Neuronal stem cell (in vitro differentiated cells): Measurements from ENCODE around the gene SRGAP3.

Experiments used
- DNase-seq: peaks from one replicate; pipeline ENCODE4 v3.0.0-alpha.2; 2013; ENCODE audit warnings: low spot score
- H2AFZ ChIP-seq: one replicate; pipeline ENCODE4 v1.6.1; 2013; ENCODE audit warnings: mild to moderate bottlenecking, low read length, inconsistent platforms
- H2AK5ac ChIP-seq: 2 replicates; pipeline ENCODE4 v1.6.1; 2013; ENCODE audit warnings: low read depth, mild to moderate bottlenecking, inconsistent platforms, low read length, moderate library complexity, mixed read lengths
- H2BK120ac ChIP-seq: 2 replicates; pipeline ENCODE4 v1.6.1; 2013; ENCODE audit warnings: low read depth, mild to moderate bottlenecking, inconsistent platforms, low read length, moderate library complexity, mixed read lengths
- H2BK12ac ChIP-seq: one replicate; pipeline ENCODE4 v1.6.1; 2013; ENCODE audit warnings: low read length, inconsistent platforms
- H2BK15ac ChIP-seq: 2 replicates; pipeline ENCODE4 v1.6.1; 2013; ENCODE audit warnings: mild to moderate bottlenecking, low read length, inconsistent platforms, mixed read lengths
- H2BK5ac ChIP-seq: one replicate; pipeline ENCODE4 v1.6.1; 2013; ENCODE audit warnings: inconsistent platforms, mild to moderate bottlenecking, low read length, moderate library complexity
- H3K14ac ChIP-seq: one replicate; pipeline ENCODE4 v1.6.1; 2013; ENCODE audit warnings: low read length, inconsistent platforms
- H3K18ac ChIP-seq: 2 replicates; pipeline ENCODE4 v1.6.1; 2013; ENCODE audit warnings: low read length, inconsistent platforms
- H3K23ac ChIP-seq: 2 replicates; pipeline ENCODE4 v1.6.1; 2013; ENCODE audit warnings: low read depth, mild to moderate bottlenecking, mixed read lengths, low read length, inconsistent platforms; ENCODE audit not compliant: poor library complexity
- H3K27ac ChIP-seq: replicated peaks from 3 replicates; pipeline ENCODE4 v1.5.1; 2013; ENCODE audit warnings: low read length, inconsistent platforms
- H3K27me3 ChIP-seq, 3 experiments: 2 replicates each; pipeline ENCODE4 v1.6.1; 2013; ENCODE audit warnings: low read length in 3 of 3, mild to moderate bottlenecking in 2 of 3, inconsistent platforms in 1 of 3, low read depth in 1 of 3, mixed read lengths in 1 of 3, moderate library complexity in 1 of 3; ENCODE audit not compliant: control insufficient read depth in 3 of 3, insufficient read depth in 3 of 3
- H3K36me3 ChIP-seq, 2 donors: replicated peaks in 1 of 2; 2 replicates each; pipeline ENCODE4 v1.6.1; 2013; ENCODE audit warnings: low read length in 2 of 2; ENCODE audit not compliant: control insufficient read depth in 2 of 2, insufficient read depth in 2 of 2
- H3K4ac ChIP-seq: 2 replicates; pipeline ENCODE4 v1.6.1; 2013; ENCODE audit warnings: inconsistent platforms, mild to moderate bottlenecking, low read length, moderate library complexity
- H3K4me1 ChIP-seq, 2 donors: 1 replicate in 1 of 2; 2 replicates in 1 of 2; pipeline ENCODE4 v1.6.1; 2013; ENCODE audit warnings: low read length in 2 of 2, low read depth in 1 of 2; ENCODE audit not compliant: control insufficient read depth in 2 of 2, insufficient read depth in 1 of 2
- H3K4me2 ChIP-seq: one replicate; pipeline ENCODE4 v1.6.1; 2013; ENCODE audit warnings: mild to moderate bottlenecking, low read length, inconsistent platforms; ENCODE audit not compliant: insufficient read depth, poor library complexity, severe bottlenecking
- H3K4me3 ChIP-seq, 2 donors: 2 replicates each; pipeline ENCODE4 v1.5.1; 2013; ENCODE audit warnings: low read length in 2 of 2, mild to moderate bottlenecking in 2 of 2, inconsistent platforms in 1 of 2, moderate library complexity in 1 of 2
- H3K79me1 ChIP-seq: one replicate; pipeline ENCODE4 v1.6.1; 2013; ENCODE audit warnings: low read depth, mild to moderate bottlenecking, inconsistent platforms, low read length, moderate library complexity
- H3K9ac ChIP-seq: one replicate; pipeline ENCODE4 v1.6.1; 2013; ENCODE audit warnings: mild to moderate bottlenecking, low read depth, low read length, inconsistent platforms; ENCODE audit not compliant: poor library complexity
- H3K9me3 ChIP-seq, 2 donors: replicated peaks in 1 of 2; 2 replicates each; pipeline versions ENCODE3 to v1.6.1; 2013; ENCODE audit warnings: low read length in 2 of 2, mild to moderate bottlenecking in 2 of 2, inconsistent platforms in 1 of 2, low read depth in 1 of 2, mixed read lengths in 1 of 2, moderate library complexity in 1 of 2; ENCODE audit not compliant: control insufficient read depth in 2 of 2, insufficient read depth in 1 of 2
- H4K8ac ChIP-seq: one replicate; pipeline ENCODE4 v1.6.1; 2013; ENCODE audit warnings: low read depth, mild to moderate bottlenecking, inconsistent platforms, low read length, moderate library complexity
- H4K91ac ChIP-seq: one replicate; pipeline ENCODE4 v1.6.1; 2013; ENCODE audit warnings: low read length, low read depth, mild to moderate bottlenecking, inconsistent platforms; ENCODE audit not compliant: poor library complexity
- WGBS, 2 donors: extraction: QIAGEN DNeasy Blood & Tissue Kit; methylation state at CpG; one replicate each; pipeline ENCODE4 v1.1.7; 2013; ENCODE audit warnings: missing lambda C conversion rate in 2 of 2, mixed read lengths in 1 of 2; ENCODE audit not compliant: insufficient read length in 2 of 2, insufficient replicate concordance in 1 of 2; ENCODE audit errors: extremely low coverage in 2 of 2; 5-methylcytosine and 5-hydroxymethylcytosine counted together

The SRGAP3 gene

DNA sequence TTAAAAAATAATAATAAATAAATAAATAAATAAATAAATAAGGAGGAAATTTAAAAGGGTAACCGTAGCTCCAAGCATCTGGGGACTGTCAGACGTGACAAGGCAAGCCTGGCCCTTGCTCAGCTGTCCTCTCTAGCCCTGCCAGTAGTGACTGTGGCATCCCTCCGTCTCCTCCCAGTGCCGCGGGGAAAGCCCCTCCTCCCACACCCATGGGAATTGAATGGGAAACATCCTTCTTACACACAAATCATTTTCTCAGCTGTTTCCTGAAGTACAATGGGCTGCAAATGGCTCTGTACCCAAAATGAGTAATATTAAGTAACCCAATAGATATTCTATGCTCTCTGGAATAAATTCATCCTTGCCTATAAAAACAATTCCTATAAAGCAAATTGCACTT lies 184.6 kb downstream of the SRGAP3 start:
- no peak overlapping the region for H3K9ac ChIP-seq
- H3K4me1 ChIP-seq: no peaks in the 10 kb centered on the region
- H3K4ac ChIP-seq: no peak overlapping the region
- no CpG with 5 or more reads among the region's 5 CpGs for WGBS, 2 donors
- peaks cover 4 to 61% of the 10 kb centered on the region in 2 donors for H3K36me3 ChIP-seq
- H3K27ac ChIP-seq: no peak overlapping the region
- H3K9me3 ChIP-seq: peaks cover 0 to 17% of the 10 kb centered on the region in 2 donors
- H2BK120ac ChIP-seq: no peak overlapping the region
- H4K91ac ChIP-seq: no peak overlapping the region
- no peaks in the 10 kb centered on the region for H3K79me1 ChIP-seq
- H2BK12ac ChIP-seq: no peak overlapping the region
- no peak overlapping the region for H4K8ac ChIP-seq
- no peak overlapping the region for H2BK5ac ChIP-seq
- no peaks in the 10 kb centered on the region for H3K27me3 ChIP-seq
- no peak overlapping the region for H3K18ac ChIP-seq
- H2AK5ac ChIP-seq: no peak overlapping the region
- DNase-seq: no peak
- no peak overlapping the region for H3K23ac ChIP-seq
- no peak overlapping the region for H2AFZ ChIP-seq
- H3K4me3 ChIP-seq: no peak overlapping the region
- H3K14ac ChIP-seq: no peak overlapping the region
- H3K4me2 ChIP-seq: no peak overlapping the region
- H2BK15ac ChIP-seq: no peak overlapping the region

DNA sequence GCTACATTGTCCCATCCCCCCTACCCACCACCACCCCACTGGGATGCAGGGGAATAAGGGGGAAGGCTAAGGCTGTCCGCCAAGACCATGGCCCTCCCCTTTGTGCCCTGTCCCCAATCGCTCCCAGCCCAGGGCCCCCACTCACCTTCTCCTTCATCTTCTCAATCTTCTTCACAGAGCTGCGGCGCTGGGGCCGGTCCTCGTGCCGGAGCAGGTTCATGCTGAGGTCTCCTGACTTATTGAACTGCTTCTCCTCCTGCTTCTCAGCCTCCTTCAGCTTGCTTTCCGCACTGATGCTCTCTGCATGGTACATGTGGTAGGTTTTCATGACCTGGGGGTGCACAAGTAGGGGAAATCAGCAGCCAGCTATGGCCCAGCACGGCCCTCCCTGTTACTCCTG lies 185.2 kb downstream of the SRGAP3 start:
- no peak overlapping the region for H4K8ac ChIP-seq
- no peak overlapping the region for H2BK15ac ChIP-seq
- H3K9ac ChIP-seq: no peak overlapping the region
- H3K4ac ChIP-seq: no peak overlapping the region
- no peak overlapping the region for H3K4me3 ChIP-seq
- H4K91ac ChIP-seq: no peak overlapping the region
- DNase-seq: no peak
- no peak overlapping the region for H3K4me2 ChIP-seq
- H2BK120ac ChIP-seq: no peak overlapping the region
- no CpG with 5 or more reads among the region's 9 CpGs for WGBS, 2 donors
- peaks cover 0 to 17% of the 10 kb centered on the region in 2 donors for H3K9me3 ChIP-seq
- no peak overlapping the region for H3K18ac ChIP-seq
- H3K79me1 ChIP-seq: no peaks in the 10 kb centered on the region
- no peaks in the 10 kb centered on the region for H3K27me3 ChIP-seq
- no peak overlapping the region for H2BK12ac ChIP-seq
- no peak overlapping the region for H3K27ac ChIP-seq
- H2BK5ac ChIP-seq: no peak overlapping the region
- H2AK5ac ChIP-seq: no peak overlapping the region
- no peak overlapping the region for H2AFZ ChIP-seq
- H3K4me1 ChIP-seq: no peaks in the 10 kb centered on the region
- H3K36me3 ChIP-seq: peaks cover 5 to 67% of the 10 kb centered on the region in 2 donors
- no peak overlapping the region for H3K14ac ChIP-seq
- no peak overlapping the region for H3K23ac ChIP-seq

DNA sequence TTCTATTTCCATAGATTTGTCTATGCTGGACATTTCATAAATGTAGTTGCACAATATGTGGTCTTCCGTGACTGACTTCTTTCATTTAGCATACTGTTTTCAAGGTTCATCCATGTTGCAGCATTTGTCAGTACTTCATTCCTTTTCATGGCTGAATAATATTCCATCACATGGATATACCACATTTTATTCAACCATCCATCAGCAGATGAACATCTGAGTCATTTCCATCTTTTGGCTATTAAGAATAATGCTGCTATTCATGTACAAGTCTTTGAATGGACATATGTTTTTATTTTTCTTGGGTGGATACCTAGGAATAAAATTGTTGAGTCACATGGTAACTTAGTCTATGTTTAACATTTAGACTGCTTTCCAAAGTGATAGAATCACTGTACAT lies 186.9 kb downstream of the SRGAP3 start:
- no peak overlapping the region for H2AK5ac ChIP-seq
- H3K36me3 ChIP-seq: peaks cover 6 to 82% of the 10 kb centered on the region in 2 donors
- H3K4me3 ChIP-seq: no peak overlapping the region
- H3K9ac ChIP-seq: no peak overlapping the region
- H2BK120ac ChIP-seq: no peak overlapping the region
- H3K4me2 ChIP-seq: no peak overlapping the region
- H2BK12ac ChIP-seq: no peak overlapping the region
- H3K23ac ChIP-seq: no peak overlapping the region
- H3K27me3 ChIP-seq: no peaks in the 10 kb centered on the region
- no CpG with 5 or more reads among the region's 1 CpG for WGBS, 2 donors
- no peak overlapping the region for H4K8ac ChIP-seq
- H3K79me1 ChIP-seq: no peaks in the 10 kb centered on the region
- H2AFZ ChIP-seq: no peak overlapping the region
- no peak overlapping the region for H3K18ac ChIP-seq
- DNase-seq: no peak
- no peak overlapping the region for H3K14ac ChIP-seq
- peaks cover 0 to 4% of the 10 kb centered on the region in 2 donors for H3K4me1 ChIP-seq
- H2BK5ac ChIP-seq: no peak overlapping the region
- H3K27ac ChIP-seq: no peak overlapping the region
- H3K4ac ChIP-seq: no peak overlapping the region
- H4K91ac ChIP-seq: no peak overlapping the region
- H3K9me3 ChIP-seq: peaks cover 0 to 17% of the 10 kb centered on the region in 2 donors
- H2BK15ac ChIP-seq: no peak overlapping the region

DNA sequence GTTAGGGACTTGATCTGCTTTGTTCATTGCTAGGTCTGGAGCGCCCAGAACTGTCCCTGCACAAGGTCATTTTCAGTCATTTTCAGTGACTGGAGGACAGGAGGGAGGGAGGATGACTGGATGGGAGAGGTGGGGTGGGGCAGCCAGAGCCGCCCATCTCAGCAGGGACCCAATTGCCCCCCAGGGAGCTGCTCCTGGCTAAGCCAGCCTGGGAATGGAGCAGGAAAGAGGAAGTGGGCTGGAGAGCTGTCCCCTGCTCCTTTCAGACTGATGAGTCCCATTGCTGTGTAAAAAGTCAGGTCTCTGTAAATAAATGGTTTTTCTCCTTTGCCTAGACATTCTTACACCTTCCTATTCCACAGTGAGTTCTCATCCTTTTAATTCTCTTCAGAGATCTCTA lies 187.8 kb downstream of the SRGAP3 start:
- no CpG with 5 or more reads among the region's 2 CpGs for WGBS, 2 donors
- no peak overlapping the region for H2BK120ac ChIP-seq
- H3K36me3 ChIP-seq: peaks cover 6 to 88% of the 10 kb centered on the region in 2 donors
- no peak for DNase-seq
- no peaks in the 10 kb centered on the region for H3K27me3 ChIP-seq
- no peak overlapping the region for H3K14ac ChIP-seq
- no peak overlapping the region for H3K18ac ChIP-seq
- no peak overlapping the region for H4K8ac ChIP-seq
- no peaks in the 10 kb centered on the region for H3K79me1 ChIP-seq
- H2BK15ac ChIP-seq: no peak overlapping the region
- no peak overlapping the region for H3K4me2 ChIP-seq
- no peak overlapping the region for H3K4ac ChIP-seq
- no peak overlapping the region for H2BK5ac ChIP-seq
- H2AFZ ChIP-seq: no peak overlapping the region
- no peak overlapping the region for H2BK12ac ChIP-seq
- no peak overlapping the region for H3K4me3 ChIP-seq
- H3K4me1 ChIP-seq: peaks cover 0 to 10% of the 10 kb centered on the region in 2 donors
- no peak overlapping the region for H4K91ac ChIP-seq
- no peak overlapping the region for H2AK5ac ChIP-seq
- no peak overlapping the region for H3K27ac ChIP-seq
- no peak overlapping the region for H3K9ac ChIP-seq
- H3K23ac ChIP-seq: no peak overlapping the region
- H3K9me3 ChIP-seq: peaks cover 0 to 17% of the 10 kb centered on the region in 2 donors
